Ecto neural progenitor cell (in vitro differentiated cells): ENCODE data around the gene RFPL3.
"Not testable (repeated sequence)": the region's sequence is repeated elsewhere in the genome, so short reads cannot be mapped to it uniquely, and the experiment has no call there.

Experiments used
- DNase-seq: peaks from one replicate; pipeline ENCODE4 v3.0.0-alpha.2; 2018; ENCODE audit warnings: low spot score

RFPL3 gene

GRCh38 chr22:32353840-32354239 lies 3.8 kb upstream of the RFPL3 start:
- DNase-seq, result no peak

GRCh38 chr22:32354360-32355351 lies 3.0 kb upstream of the RFPL3 start:
- DNase-seq, result no peak

- DNase-seq, result no peak
Observed at GRCh38 chr22:32355760-32356159, 1.9 kb upstream of the RFPL3 start.

GRCh38 chr22:32360096-32360495 lies 2.4 kb downstream of the RFPL3 start:
- not testable (repeated sequence) for DNase-seq

- no peak for DNase-seq
Observed at GRCh38 chr22:32361257-32361656, 3.6 kb downstream of the RFPL3 start.

GRCh38 chr22:32364210-32364609 lies 6.5 kb downstream of the RFPL3 start:
- no peak for DNase-seq

- DNase-seq, result no peak
Observed at GRCh38 chr22:32375678-32376450, 18.2 kb downstream of the RFPL3 start.

GRCh38 chr22:32376681-32377080 lies 19.0 kb downstream of the RFPL3 start:
- no peak for DNase-seq

GRCh38 chr22:32378707-32379272 lies 21.1 kb downstream of the RFPL3 start:
- peak; percentile 77 for DNase-seq

GRCh38 chr22:32380991-32381390 lies 23.3 kb downstream of the RFPL3 start:
- DNase-seq, result no peak

GRCh38 chr22:32385681-32386080 lies 28.0 kb downstream of the RFPL3 start:
- DNase-seq, result no peak

- DNase-seq, result no peak
Observed at GRCh38 chr22:32389685-32390084, 32.0 kb downstream of the RFPL3 start.

- DNase-seq, result no peak
Observed at GRCh38 chr22:32395107-32395506, 37.4 kb downstream of the RFPL3 start.

GRCh38 chr22:32396255-32396654 lies 38.6 kb downstream of the RFPL3 start:
- DNase-seq, result no peak

- DNase-seq, result no peak
Observed at GRCh38 chr22:32396746-32397145, 39.1 kb downstream of the RFPL3 start.

GRCh38 chr22:32401486-32401885 lies 43.8 kb downstream of the RFPL3 start:
- DNase-seq, result no peak

GRCh38 chr22:32404021-32404420 lies 46.4 kb downstream of the RFPL3 start:
- DNase-seq, result no peak

GRCh38 chr22:32407312-32407711 lies 49.6 kb downstream of the RFPL3 start:
- DNase-seq, result no peak

- no peak for DNase-seq
Observed at GRCh38 chr22:32407936-32408335, 50.3 kb downstream of the RFPL3 start.

GRCh38 chr22:32409977-32410376 lies 52.3 kb downstream of the RFPL3 start:
- DNase-seq, result no peak

- no peak for DNase-seq
Observed at GRCh38 chr22:32410459-32410858, 52.8 kb downstream of the RFPL3 start.
